ENCODE measurements around the gene PRAMEF14.
"Not testable (repeated sequence)": the region's sequence is repeated elsewhere in the genome, so short reads cannot be mapped to it uniquely, and the experiment has no call there.

DNA sequence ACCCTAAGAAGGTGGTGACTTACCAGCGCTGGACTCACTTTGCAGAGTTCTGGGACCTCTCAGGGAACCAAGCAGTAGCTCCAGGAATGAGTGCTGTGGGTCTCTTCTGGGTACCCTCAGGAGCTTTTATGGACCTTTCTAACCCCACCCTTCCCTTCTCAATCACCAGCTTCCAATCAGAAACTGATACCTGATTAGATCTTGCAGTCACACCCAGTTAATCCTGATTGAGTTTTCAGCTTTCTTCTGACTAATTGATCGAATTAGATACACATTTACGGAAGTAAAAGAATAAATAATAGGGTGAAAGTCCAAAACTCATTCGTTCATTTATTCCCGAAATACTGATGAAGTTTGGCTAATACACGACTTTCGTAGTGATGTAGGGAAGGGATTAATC, at the start of gene PRAMEF14:
- TF ChIP-seq POLR2AphosphoS5 (IDR thresholded peaks at IDR 0.05); EP300 (IDR thresholded peaks at IDR 0.05); POLR2A (IDR thresholded peaks at IDR 0.05; ENCODE audit: low read depth): not testable (repeated sequence)
- TF ChIP-seq, protein P1, sequence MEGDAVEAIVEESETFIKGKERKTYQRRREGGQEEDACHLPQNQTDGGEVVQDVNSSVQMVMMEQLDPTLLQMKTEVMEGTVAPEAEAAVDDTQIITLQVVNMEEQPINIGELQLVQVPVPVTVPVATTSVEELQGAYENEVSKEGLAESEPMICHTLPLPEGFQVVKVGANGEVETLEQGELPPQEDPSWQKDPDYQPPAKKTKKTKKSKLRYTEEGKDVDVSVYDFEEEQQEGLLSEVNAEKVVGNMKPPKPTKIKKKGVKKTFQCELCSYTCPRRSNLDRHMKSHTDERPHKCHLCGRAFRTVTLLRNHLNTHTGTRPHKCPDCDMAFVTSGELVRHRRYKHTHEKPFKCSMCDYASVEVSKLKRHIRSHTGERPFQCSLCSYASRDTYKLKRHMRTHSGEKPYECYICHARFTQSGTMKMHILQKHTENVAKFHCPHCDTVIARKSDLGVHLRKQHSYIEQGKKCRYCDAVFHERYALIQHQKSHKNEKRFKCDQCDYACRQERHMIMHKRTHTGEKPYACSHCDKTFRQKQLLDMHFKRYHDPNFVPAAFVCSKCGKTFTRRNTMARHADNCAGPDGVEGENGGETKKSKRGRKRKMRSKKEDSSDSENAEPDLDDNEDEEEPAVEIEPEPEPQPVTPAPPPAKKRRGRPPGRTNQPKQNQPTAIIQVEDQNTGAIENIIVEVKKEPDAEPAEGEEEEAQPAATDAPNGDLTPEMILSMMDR (IDR thresholded peaks at IDR 0.05): not testable (repeated sequence)

Data from esophagus muscularis mucosa (tissue), 4 donors.